Karpas-422 (cell line): ENCODE measurements around the gene PIK3R4. TPM values are rescaled to one million over a fixed set of nuclear protein-coding genes. Genes with fewer than 3 reads are reported as not detected.
A peak's percentile ranks its signal among the peaks of the same experiment; 100 is the strongest.

ENCODE experiments used
- DNase-seq: peaks from one replicate; pipeline ENCODE4 v3.0.0-alpha.2; 2015
- H2AFZ ChIP-seq: fragments of 200-600 bp; sonication (generic); 2 replicates; pipeline ENCODE4 v1.6.1; 2014; ENCODE audit warnings: antibody characterized with exemption, low read length, mixed read lengths
- H3K27ac ChIP-seq: fragments of 200-600 bp; sonication (generic); 2 replicates; pipeline ENCODE4 v1.5.1; 2014; ENCODE audit warnings: mild to moderate bottlenecking, low read length, moderate library complexity
- H3K27me3 ChIP-seq: fragments of 200-600 bp; sonication (generic); 2 replicates; pipeline ENCODE4 v1.6.1; 2014; ENCODE audit warnings: low read length, mixed read lengths
- H3K36me3 ChIP-seq: fragments of 200-600 bp; sonication (generic); 2 replicates; pipeline ENCODE4 v1.6.1; 2014; ENCODE audit warnings: low read length, mixed read lengths; ENCODE audit not compliant: insufficient read depth
- H3K4me1 ChIP-seq: fragments of 200-600 bp; sonication (generic); 2 replicates; pipeline ENCODE4 v1.6.1; 2014; ENCODE audit warnings: mild to moderate bottlenecking, low read length, mixed read lengths
- H3K4me2 ChIP-seq: fragments of 200-600 bp; sonication (generic); 2 replicates; pipeline ENCODE4 v1.6.1; 2014; ENCODE audit warnings: low read length, low read depth, mild to moderate bottlenecking; ENCODE audit not compliant: poor library complexity, severe bottlenecking
- H3K4me3 ChIP-seq: fragments of 200-600 bp; sonication (generic); 2 replicates; pipeline ENCODE4 v1.5.1; 2014; ENCODE audit warnings: mild to moderate bottlenecking, antibody characterized with exemption, low read length, mixed read lengths
- H3K79me2 ChIP-seq: fragments of 200-600 bp; sonication (generic); 2 replicates; pipeline ENCODE4 v1.6.1; 2014; ENCODE audit warnings: mild to moderate bottlenecking, low read length, mixed read lengths
- H3K9ac ChIP-seq: fragments of 200-600 bp; sonication (generic); 2 replicates; pipeline ENCODE4 v1.6.0; 2014; ENCODE audit warnings: low read length
- H3K9me2 ChIP-seq: fragments of 200-600 bp; sonication (generic), shearing (Covaris generic); replicated peaks from 2 replicates; pipeline ENCODE4 v1.6.0; 2014; ENCODE audit warnings: mild to moderate bottlenecking, low read length, moderate library complexity; ENCODE audit not compliant: insufficient read depth
- H3K9me3 ChIP-seq: fragments of 300-700, 200-600 bp; sonication (generic); 2 replicates; pipeline ENCODE4 v1.6.1; 2014; ENCODE audit warnings: low read length, mixed read lengths
- H4K20me1 ChIP-seq: fragments of 200-600 bp; sonication (generic); 2 replicates; pipeline ENCODE4 v1.6.1; 2014; ENCODE audit warnings: mild to moderate bottlenecking, antibody characterized with exemption, low read length, low read depth; ENCODE audit not compliant: insufficient read depth
- total RNA-seq: library from RNA; depleted of rRNA; stranded (reverse); fragments of >200 nt; shearing (Covaris generic); gene quantifications from 2 replicates; pipeline ENCODE4 v1.2.3, GENCODE V29; 2014; ENCODE audit warnings: low replicate concordance

Gene PIK3R4
- total RNA-seq, 1 experiment from 2014 or later, result 46.8 TPM

GRCh38 chr3:130677343-130677742 is 69.3 kb downstream of the PIK3R4 start:
- no peaks in the 10 kb centered on the region for H3K4me1 ChIP-seq
- no peaks in the 10 kb centered on the region for H3K79me2 ChIP-seq
- H3K36me3 ChIP-seq, result peaks cover 34% of the 10 kb centered on the region; the same call in 1 of the 2 replicates

GRCh38 chr3:130671545-130672312 is 74.9 kb downstream of the PIK3R4 start:
- Histone ChIP-seq H4K20me1 (no peaks in the 10 kb centered on the region), H3K9me3 (no peaks in the 10 kb centered on the region), H3K4me3 (no peak overlapping the region), H3K4me2 (no peak overlapping the region), H3K79me2 (no peaks in the 10 kb centered on the region), H3K27me3 (no peaks in the 10 kb centered on the region), H3K9me2 (no peaks in the 10 kb centered on the region), H3K4me1 (peaks cover 12% of the 10 kb centered on the region), H3K27ac (no peak overlapping the region), H3K36me3 (peaks cover 9% of the 10 kb centered on the region; the same call in 1 of the 2 replicates), H3K9ac (no peak overlapping the region), H2AFZ (no peak overlapping the region)
- no peak for DNase-seq

More at GRCh38 chr3:130677343-130677742, 69.3 kb downstream of the PIK3R4 start:
- Histone ChIP-seq H3K27ac (no peak overlapping the region), H3K9ac (no peak overlapping the region), H4K20me1 (no peaks in the 10 kb centered on the region), H3K4me3 (no peak overlapping the region), H3K9me2 (no peaks in the 10 kb centered on the region), H3K27me3 (no peaks in the 10 kb centered on the region), H2AFZ (no peak overlapping the region), H3K9me3 (no peaks in the 10 kb centered on the region), H3K4me2 (no peak overlapping the region)
- DNase-seq, result no peak

- H3K27ac ChIP-seq, result no peak overlapping the region
- DNase-seq, result peak; percentile 65
- no peaks in the 10 kb centered on the region for H3K9me2 ChIP-seq
- H3K4me3 ChIP-seq, result no peak overlapping the region
- H3K36me3 ChIP-seq, result peaks cover 9% of the 10 kb centered on the region; the same call in 1 of the 2 replicates
- no peaks in the 10 kb centered on the region for H4K20me1 ChIP-seq
- H3K4me1 ChIP-seq, result peaks cover 12% of the 10 kb centered on the region
- no peaks in the 10 kb centered on the region for H3K27me3 ChIP-seq
- H3K9ac ChIP-seq, result no peak overlapping the region
- H2AFZ ChIP-seq, result no peak overlapping the region
- no peaks in the 10 kb centered on the region for H3K9me3 ChIP-seq
- no peak overlapping the region for H3K4me2 ChIP-seq
- H3K79me2 ChIP-seq, result no peaks in the 10 kb centered on the region
These were observed 76.9 kb downstream of the PIK3R4 start for GRCh38 chr3:130669740-130670139.

- Histone ChIP-seq H3K4me2 (no peak overlapping the region), H3K27ac (no peak overlapping the region), H3K36me3 (no peaks in the 10 kb centered on the region), H2AFZ (no peak overlapping the region), H3K9ac (no peak overlapping the region), H4K20me1 (no peaks in the 10 kb centered on the region), H3K4me3 (no peak overlapping the region), H3K4me1 (peaks cover 18% of the 10 kb centered on the region), H3K9me3 (no peaks in the 10 kb centered on the region), H3K9me2 (no peaks in the 10 kb centered on the region), H3K79me2 (no peaks in the 10 kb centered on the region), H3K27me3 (no peaks in the 10 kb centered on the region)
- no peak for DNase-seq
These were observed 83.5 kb downstream of the PIK3R4 start for GRCh38 chr3:130663092-130663491.

GRCh38 chr3:130662501-130662996 is 84.1 kb downstream of the PIK3R4 start:
- H3K36me3 ChIP-seq, result no peaks in the 10 kb centered on the region
- H3K9me2 ChIP-seq, result no peaks in the 10 kb centered on the region
- peaks cover 18% of the 10 kb centered on the region for H3K4me1 ChIP-seq
- H3K9ac ChIP-seq, result no peak overlapping the region
- H3K27ac ChIP-seq, result no peak overlapping the region
- DNase-seq, result no peak
- no peaks in the 10 kb centered on the region for H3K79me2 ChIP-seq
- H3K9me3 ChIP-seq, result no peaks in the 10 kb centered on the region
- no peaks in the 10 kb centered on the region for H4K20me1 ChIP-seq
- no peak overlapping the region for H2AFZ ChIP-seq
- no peak overlapping the region for H3K4me2 ChIP-seq
- no peaks in the 10 kb centered on the region for H3K27me3 ChIP-seq
- H3K4me3 ChIP-seq, result no peak overlapping the region

- no peak overlapping the region for H3K27ac ChIP-seq
- H3K36me3 ChIP-seq, result no peaks in the 10 kb centered on the region
- peaks cover 18% of the 10 kb centered on the region for H3K4me1 ChIP-seq
- no peak overlapping the region for H3K4me3 ChIP-seq
- H2AFZ ChIP-seq, result no peak overlapping the region
- H3K9me3 ChIP-seq, result no peaks in the 10 kb centered on the region
- no peak overlapping the region for H3K9ac ChIP-seq
- DNase-seq, result no peak
- H3K4me2 ChIP-seq, result no peak overlapping the region
- H3K9me2 ChIP-seq, result no peaks in the 10 kb centered on the region
- H3K27me3 ChIP-seq, result no peaks in the 10 kb centered on the region
- H4K20me1 ChIP-seq, result no peaks in the 10 kb centered on the region
- no peaks in the 10 kb centered on the region for H3K79me2 ChIP-seq
These were observed 85.3 kb downstream of the PIK3R4 start for GRCh38 chr3:130661140-130661891.

- no peaks in the 10 kb centered on the region for H3K79me2 ChIP-seq
- no peaks in the 10 kb centered on the region for H3K36me3 ChIP-seq
- H3K9me2 ChIP-seq, result no peaks in the 10 kb centered on the region
- no peaks in the 10 kb centered on the region for H3K27me3 ChIP-seq
- H3K4me3 ChIP-seq, result peak overlapping the region; percentile 23; the same call in 1 of the 2 replicates
- H3K9ac ChIP-seq, result no peak overlapping the region
- peaks cover 18% of the 10 kb centered on the region for H3K4me1 ChIP-seq
- H4K20me1 ChIP-seq, result no peaks in the 10 kb centered on the region
- H3K27ac ChIP-seq, result peak overlapping the region; percentile 38
- peak overlapping the region; percentile 47 for H3K4me2 ChIP-seq
- no peaks in the 10 kb centered on the region for H3K9me3 ChIP-seq
- no peak for DNase-seq
- H2AFZ ChIP-seq, result no peak overlapping the region
These were observed 86.7 kb downstream of the PIK3R4 start for GRCh38 chr3:130659911-130660310.

GRCh38 chr3:130658678-130659077 is 88.0 kb downstream of the PIK3R4 start:
- H3K9me2 ChIP-seq, result no peaks in the 10 kb centered on the region
- no peak overlapping the region for H3K4me3 ChIP-seq
- no peaks in the 10 kb centered on the region for H3K79me2 ChIP-seq
- no peaks in the 10 kb centered on the region for H3K9me3 ChIP-seq
- H4K20me1 ChIP-seq, result no peaks in the 10 kb centered on the region
- H3K4me2 ChIP-seq, result no peak overlapping the region
- H3K9ac ChIP-seq, result no peak overlapping the region
- no peak overlapping the region for H2AFZ ChIP-seq
- no peaks in the 10 kb centered on the region for H3K36me3 ChIP-seq
- peaks cover 18% of the 10 kb centered on the region for H3K4me1 ChIP-seq
- peak; percentile 17 for DNase-seq
- no peaks in the 10 kb centered on the region for H3K27me3 ChIP-seq
- H3K27ac ChIP-seq, result no peak overlapping the region
